ENCODE results near the gene ING3.
A peak's percentile ranks its signal among the peaks of the same experiment; 100 is the strongest.

DNA sequence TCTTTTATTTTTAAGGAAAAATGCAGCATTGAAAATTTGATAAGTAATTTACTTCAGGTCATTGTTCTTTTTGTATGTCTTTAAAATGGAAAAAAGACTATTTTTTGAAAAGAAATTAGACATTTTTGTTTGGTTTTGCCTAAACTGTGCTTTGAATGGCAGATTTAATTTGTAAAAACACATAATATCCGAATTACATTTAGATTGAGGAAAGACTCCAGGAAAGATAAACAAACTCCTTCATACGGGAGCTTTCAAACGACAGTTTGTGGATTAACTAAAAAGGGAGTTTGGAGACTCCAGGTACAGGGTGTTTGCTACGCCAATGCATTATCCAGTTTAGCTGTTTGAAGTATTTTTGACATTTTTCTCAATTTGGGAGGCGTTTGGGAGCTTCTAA lies 74.0 kb downstream of the ING3 start:
- TF ChIP-seq ZFHX2 (tag by site-specific recombination; conservative IDR thresholded peaks at IDR 0.05), result no peak
- no peak for TF ChIP-seq CTCF (tag by site-specific recombination; IDR thresholded peaks at IDR 0.05)
- no peak for TF ChIP-seq YY1 (tag by site-specific recombination; IDR thresholded peaks at IDR 0.05)
- TF ChIP-seq ZNF394 (tag by site-specific recombination; IDR thresholded peaks at IDR 0.05; ENCODE audit: borderline replicate concordance), result no peak
- no peak for TF ChIP-seq ZNF639 (tag by site-specific recombination; IDR thresholded peaks at IDR 0.05)
- TF ChIP-seq ZFP41 (tag by site-specific recombination; IDR thresholded peaks at IDR 0.05; ENCODE audit: borderline replicate concordance), result no peak
- TF ChIP-seq ZBTB49 (tag by site-specific recombination; IDR thresholded peaks at IDR 0.05; ENCODE audit: low read depth), result no peak
- TF ChIP-seq PRDM10 (tag by site-specific recombination; IDR thresholded peaks at IDR 0.05), result peak; percentile 86
